AG08395 (cell line): ENCODE measurements around the gene LKAAEAR1.

ENCODE experiments used
- DNase-seq: peaks from one replicate; pipeline ENCODE4 v3.0.0; 2012; ENCODE audit warnings: mixed read lengths, low spot score

The LKAAEAR1 gene

DNA sequence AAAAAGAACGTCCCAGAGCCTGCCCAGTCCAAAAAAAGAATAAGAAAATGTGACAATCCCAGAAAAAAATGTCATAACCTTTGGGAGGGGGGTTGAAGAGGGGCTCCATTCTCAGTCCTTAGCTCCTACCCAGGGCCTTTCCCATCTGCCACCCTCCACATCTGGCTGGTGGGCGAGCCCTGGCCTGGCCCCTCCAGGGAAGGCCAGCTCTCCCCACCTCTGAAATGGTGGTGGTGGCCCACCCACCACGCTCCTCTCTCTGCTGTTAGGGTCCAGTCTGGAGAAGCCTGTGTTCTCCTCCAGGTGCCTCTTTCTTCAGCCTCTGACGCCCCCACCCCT lies 5.3 kb downstream of the LKAAEAR1 start:
- no peak for DNase-seq

- DNase-seq: no peak
These were observed 6.2 kb downstream of the LKAAEAR1 start for GRCh38 chr20:64077876-64078551.

DNA sequence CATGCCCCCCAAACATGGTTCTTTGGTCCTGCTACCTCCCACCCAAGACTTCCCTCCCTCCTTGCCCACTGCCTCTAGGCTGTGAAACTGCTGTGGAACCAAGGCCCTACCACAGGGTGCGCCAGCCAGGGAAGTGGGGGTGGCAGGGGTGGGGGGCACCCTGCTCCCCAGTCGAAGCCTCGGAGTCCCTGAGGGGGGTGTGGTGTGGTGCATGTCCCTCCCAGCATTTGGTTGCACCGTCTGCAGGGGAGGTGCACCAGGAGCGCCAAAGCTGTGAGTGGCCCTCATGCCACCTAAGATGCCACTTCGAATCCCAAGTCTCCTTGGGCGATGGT lies 6.7 kb downstream of the LKAAEAR1 start:
- DNase-seq: no peak

GRCh38 chr20:64077094-64077493 lies 7.1 kb downstream of the LKAAEAR1 start:
- no peak for DNase-seq

DNA sequence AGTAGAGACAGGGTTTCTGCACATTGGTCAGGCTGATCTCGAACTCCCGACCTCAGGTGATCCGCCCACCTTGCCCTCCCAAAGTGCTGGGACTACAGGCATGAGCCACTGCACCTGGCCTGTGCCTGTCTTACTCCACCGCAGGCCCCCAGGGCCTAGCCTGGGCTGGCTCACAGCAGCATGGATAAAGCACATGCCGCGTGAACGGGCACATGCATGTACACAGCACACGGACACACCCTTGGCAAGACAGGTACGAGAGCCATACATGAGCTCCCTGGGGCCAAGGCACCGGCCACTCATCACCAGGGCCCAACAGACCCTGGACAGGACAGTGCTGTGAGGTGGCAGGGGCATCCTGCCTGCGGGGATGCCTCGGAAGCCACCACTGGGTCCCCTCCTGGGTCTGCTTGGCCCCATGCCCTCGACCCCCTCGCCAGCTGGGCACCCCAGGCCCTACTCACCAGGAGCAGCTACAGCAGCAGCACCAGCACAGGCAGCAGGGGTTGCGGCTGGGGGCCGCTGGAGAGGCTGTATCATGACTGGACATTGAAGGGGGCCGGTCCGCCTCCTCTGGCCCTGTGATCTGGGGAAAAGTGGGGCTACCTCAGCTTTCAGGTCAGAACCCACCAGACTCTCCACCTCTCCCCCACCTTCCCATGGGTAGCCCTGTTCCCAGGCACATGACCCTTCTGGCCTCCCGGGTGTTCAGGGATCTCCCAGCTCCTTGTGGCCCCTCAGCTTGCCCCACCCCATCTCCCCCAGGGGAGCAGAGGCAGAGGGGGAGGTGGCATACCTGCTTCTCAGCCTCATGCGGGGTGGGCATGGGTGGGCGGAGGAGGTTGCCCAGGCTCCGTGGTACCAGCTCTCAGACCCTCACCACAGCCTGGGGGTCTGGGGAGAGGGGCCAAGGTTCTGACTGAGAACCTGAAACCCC lies 7.9 kb downstream of the LKAAEAR1 start:
- DNase-seq: no peak

DNA sequence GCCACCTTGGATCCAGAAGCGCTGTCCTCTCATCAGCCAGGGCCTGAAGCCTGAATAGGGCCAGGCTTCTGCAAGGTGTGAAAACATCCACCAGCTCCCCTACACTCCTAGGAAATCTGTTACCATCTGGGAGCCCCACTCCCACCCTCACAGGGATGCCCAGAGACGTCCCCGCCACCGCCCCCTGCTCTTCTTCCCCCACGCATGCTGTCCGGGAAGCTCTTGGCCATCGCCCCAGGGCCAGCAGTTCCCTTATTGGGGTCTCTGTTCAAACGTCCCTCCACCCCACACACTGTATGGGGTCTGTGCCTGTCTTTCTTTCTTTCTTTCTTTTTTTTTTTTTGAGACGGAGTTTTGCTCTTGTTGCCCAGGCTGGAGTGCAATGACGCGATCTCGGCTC lies 8.6 kb downstream of the LKAAEAR1 start:
- no peak for DNase-seq

DNA sequence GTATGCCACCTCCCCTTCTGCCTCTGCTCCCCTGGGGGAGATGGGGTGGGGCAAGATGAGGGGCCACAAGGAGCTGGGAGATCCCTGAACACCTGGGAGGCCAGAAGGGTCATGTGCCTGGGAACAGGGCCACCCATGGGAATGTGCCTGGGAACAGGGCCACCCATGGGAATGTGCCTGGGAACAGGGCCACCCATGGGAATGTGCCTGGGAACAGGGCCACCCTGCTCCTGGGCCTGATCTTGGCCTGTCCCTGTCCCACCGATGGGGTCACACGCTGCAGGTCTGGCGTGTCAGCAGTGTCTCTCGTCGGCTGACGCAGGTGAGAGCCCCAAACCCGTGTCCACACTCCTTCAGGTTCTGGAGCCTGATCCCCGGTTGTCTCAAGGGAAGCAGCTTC lies 9.2 kb downstream of the LKAAEAR1 start:
- DNase-seq: no peak

- DNase-seq: no peak
These were observed 9.9 kb downstream of the LKAAEAR1 start for GRCh38 chr20:64074184-64074789.

- DNase-seq: no peak
These were observed 10.6 kb downstream of the LKAAEAR1 start for GRCh38 chr20:64073476-64074183.

GRCh38 chr20:64072498-64073063 lies 11.6 kb downstream of the LKAAEAR1 start:
- no peak for DNase-seq

- DNase-seq: no peak
These were observed 12.6 kb downstream of the LKAAEAR1 start for GRCh38 chr20:64071341-64072332.

GRCh38 chr20:64070244-64070993 lies 13.8 kb downstream of the LKAAEAR1 start:
- DNase-seq: no peak

GRCh38 chr20:64069614-64070243 lies 14.5 kb downstream of the LKAAEAR1 start:
- peak; percentile 48 for DNase-seq

- no peak for DNase-seq
These were observed 15.0 kb downstream of the LKAAEAR1 start for GRCh38 chr20:64069209-64069613.

DNA sequence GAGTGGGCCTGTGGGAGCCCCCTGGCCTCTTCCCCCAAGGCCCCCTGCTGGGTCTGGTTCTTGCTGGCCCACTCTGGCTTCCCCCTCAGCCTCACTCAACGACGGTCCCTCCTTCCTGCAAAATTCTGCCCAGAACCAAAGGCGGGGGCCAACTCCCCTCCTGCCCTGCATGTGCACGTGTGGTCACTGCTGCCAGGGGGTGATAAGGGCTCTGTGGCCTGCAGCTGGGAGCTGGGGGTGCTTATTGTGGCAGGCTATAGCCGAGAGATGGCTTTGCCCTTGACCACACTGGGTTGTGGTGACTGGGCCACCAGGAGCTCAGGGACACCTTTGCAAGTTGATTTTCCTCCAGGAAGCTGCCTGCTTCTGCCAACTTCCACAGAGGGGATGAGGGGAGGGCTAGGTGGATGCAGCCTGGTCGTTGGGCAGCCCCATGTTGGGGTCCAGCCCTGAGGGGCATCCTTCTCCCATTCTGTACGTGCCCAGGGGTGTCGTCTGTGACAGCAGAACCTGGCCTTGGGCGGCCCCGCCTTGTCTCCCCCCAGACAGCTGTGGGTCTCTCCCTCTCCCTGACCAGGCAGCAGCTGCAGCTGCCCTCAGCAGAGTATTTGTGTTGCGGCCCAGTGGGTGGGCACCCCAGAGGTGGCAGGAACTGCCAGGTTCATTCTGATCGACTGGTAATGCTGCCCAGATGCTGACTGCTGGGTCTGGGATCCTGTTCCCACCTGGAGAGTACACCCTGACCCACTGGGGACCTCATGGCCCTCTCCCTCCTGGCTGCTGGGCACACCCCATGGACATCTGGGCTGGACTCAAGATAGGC lies 15.6 kb downstream of the LKAAEAR1 start:
- DNase-seq: no peak

GRCh38 chr20:64067733-64068307 lies 16.4 kb downstream of the LKAAEAR1 start:
- DNase-seq: no peak

DNA sequence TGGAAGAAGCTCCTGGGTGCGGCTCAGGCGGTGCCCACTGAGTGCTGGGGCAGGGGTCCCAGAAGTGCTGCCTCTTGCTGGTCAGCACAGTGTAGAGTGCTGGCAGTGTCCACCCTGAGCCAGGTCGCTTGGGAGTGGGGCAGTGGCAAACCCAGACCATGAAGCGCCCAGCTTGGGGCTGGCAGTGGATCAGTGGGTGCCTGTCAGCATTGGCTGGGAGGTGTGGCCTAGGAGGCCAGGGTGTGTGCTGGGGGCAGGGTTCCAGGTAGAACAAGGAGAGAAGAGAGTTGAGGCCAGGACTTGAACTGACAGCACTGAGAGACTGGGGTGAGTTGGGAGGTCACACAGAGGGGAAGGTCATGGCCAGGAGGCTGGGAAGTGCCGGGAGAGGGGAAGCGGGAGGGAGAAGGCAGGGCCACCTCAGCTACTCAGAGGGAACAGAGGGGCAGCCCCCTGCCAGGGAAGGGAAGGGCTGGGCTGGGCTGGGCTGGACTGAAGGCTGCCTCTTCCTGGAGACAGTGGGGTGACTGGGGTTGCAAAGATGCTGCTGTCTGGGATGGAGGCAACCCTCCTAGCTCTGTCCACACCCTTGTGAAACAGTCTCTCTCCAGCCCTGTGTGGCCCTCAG lies 17.1 kb downstream of the LKAAEAR1 start:
- no peak for DNase-seq

DNA sequence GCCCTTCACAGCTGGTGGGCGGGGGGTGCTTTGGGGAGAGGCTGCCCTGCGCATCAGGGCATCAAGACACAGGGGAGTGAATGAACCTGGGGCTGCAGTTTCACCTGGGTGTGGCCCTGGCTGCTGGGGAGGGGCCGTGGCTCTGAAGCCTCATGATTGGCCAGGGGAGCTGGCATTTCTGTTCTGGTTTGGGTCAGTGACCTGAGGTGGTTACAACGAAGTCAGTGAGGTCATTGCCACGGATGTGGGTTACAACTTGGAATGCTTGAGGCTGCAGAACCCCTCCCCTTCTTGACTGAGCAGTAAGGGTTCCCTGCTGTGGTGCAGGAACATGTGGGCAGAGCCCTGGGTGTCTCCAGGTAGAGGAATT lies 18.2 kb downstream of the LKAAEAR1 start:
- DNase-seq: peak; percentile 86
